ENCODE data around the gene ACE. TPM values are rescaled to one million over a fixed set of nuclear protein-coding genes. Genes with fewer than 3 reads are reported as not detected.

ACE gene
- total and polyA plus RNA-seq, 2 experiments from 2014 or later: 0.82 to 9.1 TPM

GRCh38 chr17:63542942-63543821 is 66.3 kb downstream of the ACE start:
- TF ChIP-seq JUNB (IDR thresholded peaks at IDR 0.05; ENCODE audit: unreplicated experiment) (no peak), EZH2phosphoT487 (IDR thresholded peaks at IDR 0.05; ENCODE audit: unreplicated experiment) (no peak), REST (IDR thresholded peaks at IDR 0.05; ENCODE audit: unreplicated experiment) (no peak), NANOG (IDR thresholded peaks at IDR 0.05; ENCODE audit: borderline replicate concordance) (no peak), EZH2 (IDR thresholded peaks at IDR 0.05; ENCODE audit: low read depth, unreplicated experiment) (no peak), STAT1 (IDR thresholded peaks at IDR 0.05; ENCODE audit: unreplicated experiment) (no peak), POLR2AphosphoS5 (IDR thresholded peaks at IDR 0.05; ENCODE audit: low read depth) (no peak), CTCF (conservative IDR thresholded peaks at IDR 0.05; ENCODE audit: low read depth in 2 of 2) (no peak), ZNF462 (CRISPR knock-in tag; IDR thresholded peaks at IDR 0.05) (no peak)
- Mint-ChIP-seq H3K27ac (0 out of 2 replicates have a peak overlapping the region, but pooled peaks have one; percentile 9), H3K27me3 (ENCODE audit: insufficient read depth, low read depth, poor library complexity) (peaks cover 24% of the 10 kb centered on the region), H3K4me1 (peaks cover 23% of the 10 kb centered on the region), H3K9me3 (no peaks in the 10 kb centered on the region), H3K36me3 (ENCODE audit: low read depth) (no peaks in the 10 kb centered on the region; the same call in 1 of the 3 replicates), H3K4me3 (no peak overlapping the region; the same call in 2 of the 3 replicates)
- no peak overlapping the region for H3K27ac ChIP-seq (ENCODE audit: low read depth)
- ATAC-seq (peak; percentile 5; the same call in 1 of the 3 replicates), DNase-seq (ENCODE audit: low spot score) (peak; percentile 24)
- no peaks in the 10 kb centered on the region for H3K9me2 ChIP-seq (ENCODE audit: insufficient read depth)
- H3K79me2 ChIP-seq (replicated peaks; ENCODE audit: insufficient read depth): no peaks in the 10 kb centered on the region
- H4K20me1 ChIP-seq (replicated peaks; ENCODE audit: insufficient read depth): no peaks in the 10 kb centered on the region
- no peak overlapping the region for H3K4me3 ChIP-seq
- peaks cover 18% of the 10 kb centered on the region for H3K27me3 ChIP-seq (ENCODE audit: insufficient read depth)
- no peaks in the 10 kb centered on the region for H3K36me3 ChIP-seq (ENCODE audit: insufficient read depth)
- H3K4me1 ChIP-seq (ENCODE audit: insufficient read depth): peaks cover 7% of the 10 kb centered on the region; the same call in 1 of the 2 replicates
- no peak overlapping the region for H2AFZ ChIP-seq
- H3F3A ChIP-seq (replicated peaks; ENCODE audit: low read depth): no peaks in the 10 kb centered on the region
- H3K4me2 ChIP-seq: no peak overlapping the region
